Measurements from ENCODE around the gene ELOA.
"Not testable (repeated sequence)": the region's sequence is repeated elsewhere in the genome, so short reads cannot be mapped to it uniquely, and the experiment has no call there.

ELOA gene

DNA sequence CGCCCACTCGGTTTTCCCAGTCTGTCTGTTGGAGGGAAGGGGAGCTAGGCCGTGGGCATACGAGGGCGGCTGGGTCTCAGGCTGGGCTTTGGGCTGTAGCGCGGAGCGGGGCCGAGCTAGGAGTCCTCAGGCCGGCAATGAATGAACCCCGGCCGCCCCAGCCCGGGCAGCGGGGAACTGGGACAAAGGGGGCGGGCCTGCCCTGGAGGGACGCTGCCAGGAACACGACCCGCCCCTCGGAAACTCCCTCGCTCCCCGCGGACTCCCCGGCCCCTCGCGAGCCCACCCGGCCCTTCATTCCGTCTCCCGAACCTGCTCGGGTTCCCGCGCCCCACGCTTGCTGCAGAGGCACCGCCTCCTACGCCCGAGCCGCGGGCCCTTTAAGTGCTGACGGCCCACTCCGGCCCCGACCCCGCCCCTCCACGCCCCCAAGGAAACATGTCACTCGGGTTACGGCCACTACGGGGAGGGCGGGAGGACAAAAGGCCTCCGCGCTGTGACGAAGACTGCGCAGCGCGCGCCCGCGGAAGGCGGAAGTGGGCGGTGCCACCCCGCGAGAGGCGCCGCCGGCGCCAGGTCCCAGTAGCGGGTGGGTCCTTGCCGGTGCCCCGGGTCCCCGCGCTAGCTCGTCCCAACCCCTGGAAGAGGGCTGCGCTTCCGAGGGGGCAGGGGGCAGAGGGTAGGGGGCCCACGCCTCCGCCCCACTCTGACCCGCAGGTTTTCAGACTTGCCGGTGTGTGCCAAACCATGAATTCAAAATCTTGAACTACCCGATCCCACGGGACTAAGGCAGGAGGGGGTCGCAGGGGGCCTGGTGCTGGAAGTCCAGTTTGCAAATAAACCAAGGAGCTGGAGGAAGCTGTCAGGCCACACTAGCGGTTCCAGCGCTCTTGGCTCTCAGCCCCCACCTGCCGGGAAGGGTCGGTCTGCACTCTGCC is 57.4 kb downstream of the ELOA start, which contains the start of gene GALE:
TSS of gene GALE (minus strand) at position 355 of the 938 bp plus-strand sequence. CDS start 1,747 bp downstream, outside the sequence.
- DNase-seq (ENCODE audit: low spot score): peak; percentile 95

- DNase-seq (ENCODE audit: low spot score): no peak
Observed at GRCh38 chr1:23801338-23801748, 58.1 kb downstream of the ELOA start.

- DNase-seq (ENCODE audit: low spot score): no peak
Observed at GRCh38 chr1:23801876-23802275, 58.6 kb downstream of the ELOA start.

- not testable (repeated sequence) for DNase-seq (ENCODE audit: low spot score)
Observed at GRCh38 chr1:23802809-23803342, 59.6 kb downstream of the ELOA start.

DNA sequence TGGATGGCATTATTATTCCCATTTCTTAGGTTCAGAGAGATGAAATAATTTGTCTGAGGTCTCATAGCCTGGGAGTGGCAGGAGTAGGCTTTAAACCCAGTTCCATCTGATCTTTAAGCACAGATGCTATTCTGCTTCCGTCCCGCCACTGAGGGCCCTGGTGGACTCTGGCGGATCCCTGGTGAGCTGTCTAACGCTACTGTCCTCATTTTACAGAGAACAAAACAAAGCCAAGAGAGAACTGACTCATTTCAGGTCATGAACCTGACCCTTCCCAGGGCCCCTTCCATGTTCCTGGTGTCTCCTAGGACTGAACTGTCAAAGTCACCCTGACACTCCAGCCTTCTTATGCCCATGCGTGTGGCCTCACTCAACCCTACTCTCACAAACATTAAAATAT is 60.4 kb downstream of the ELOA start:
- no peak for DNase-seq (ENCODE audit: low spot score)

- DNase-seq (ENCODE audit: low spot score): no peak
Observed at GRCh38 chr1:23804183-23804835, 61.0 kb downstream of the ELOA start.

- no peak for DNase-seq (ENCODE audit: low spot score)
Observed at GRCh38 chr1:23805025-23805424, 61.8 kb downstream of the ELOA start.

GRCh38 chr1:23806280-23806679 is 63.0 kb downstream of the ELOA start:
- DNase-seq (ENCODE audit: low spot score): no peak

DNA sequence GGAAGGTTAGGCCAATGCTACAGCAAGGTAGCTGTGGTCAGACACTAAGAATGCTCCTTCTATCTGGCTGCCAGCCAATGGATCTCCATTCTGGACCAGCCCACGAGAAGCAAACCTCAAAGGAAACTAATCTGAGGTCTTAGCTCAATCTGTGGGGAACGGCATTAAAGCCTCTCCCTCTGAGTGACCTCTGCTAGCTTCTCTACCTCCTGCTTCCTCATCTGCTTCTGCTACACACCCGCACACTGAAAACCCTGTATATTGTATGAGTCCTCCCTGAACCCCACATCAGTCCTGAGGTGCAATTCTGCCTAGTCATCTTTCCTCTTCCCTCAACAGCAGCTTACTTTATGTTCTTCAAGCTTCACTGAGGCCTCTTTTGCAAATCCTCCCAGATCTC is 64.2 kb downstream of the ELOA start:
- no peak for DNase-seq (ENCODE audit: low spot score)

DNA sequence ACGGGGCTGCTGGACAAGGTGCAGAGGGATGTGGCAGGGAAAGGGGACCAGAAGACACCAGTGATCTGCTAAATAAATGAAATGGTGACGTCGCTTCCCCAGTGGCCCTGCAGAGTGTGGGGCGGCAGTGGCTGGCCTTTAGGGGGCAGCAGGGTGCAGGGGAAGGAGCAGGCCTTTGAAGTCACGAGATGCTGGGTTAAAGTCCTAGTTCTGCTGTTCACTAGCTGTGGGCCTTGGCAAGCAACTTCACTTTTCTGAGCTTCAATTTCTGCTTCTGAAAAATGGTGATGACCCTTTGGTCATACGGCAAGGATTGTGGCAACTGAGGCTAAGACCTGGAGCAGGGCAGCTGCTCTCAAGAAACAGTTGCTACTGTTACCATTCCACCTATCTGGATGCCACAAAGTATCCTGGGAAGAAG is 66.5 kb downstream of the ELOA start:
- peak; percentile 75 for DNase-seq (ENCODE audit: low spot score)

DNA sequence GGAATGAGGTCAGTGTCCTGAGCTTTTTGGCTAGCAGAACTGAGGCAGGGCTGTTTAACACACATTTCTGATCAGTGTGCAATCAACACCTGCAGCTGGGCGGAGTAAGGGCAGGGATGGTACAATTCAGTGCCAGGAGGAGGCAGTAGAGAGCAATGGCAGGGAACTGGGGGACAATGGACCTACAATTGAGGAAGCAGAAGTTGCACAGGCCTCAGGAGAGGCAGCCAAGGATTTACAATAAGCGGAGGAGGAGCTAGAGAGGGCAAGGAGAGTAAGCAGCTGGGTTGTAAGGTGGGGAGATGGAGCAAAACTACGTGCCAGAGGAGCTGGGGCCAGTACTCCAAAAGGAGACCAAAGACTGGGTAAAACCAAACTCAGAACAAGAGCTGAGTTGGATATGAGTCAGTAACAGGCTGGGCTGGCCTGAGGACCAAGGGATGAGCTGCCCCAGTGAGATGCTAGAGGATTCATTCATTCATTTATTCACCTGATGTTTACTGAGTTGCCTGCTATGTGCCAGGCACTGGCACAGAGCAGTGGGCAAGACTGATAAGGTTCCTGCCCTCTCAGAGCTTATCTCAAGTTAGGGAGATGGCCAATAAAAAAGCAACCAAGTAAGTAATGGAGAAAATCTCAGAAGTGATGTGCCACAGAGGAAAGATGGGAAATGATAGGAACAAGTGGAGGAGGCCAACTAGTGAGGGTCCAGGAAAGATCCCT is 67.7 kb downstream of the ELOA start:
- DNase-seq (ENCODE audit: low spot score): peak; percentile 68
